Mesothelial cell of epicardium (in vitro differentiated cells): ENCODE data around the gene MMP28. TPM values are rescaled to one million over a fixed set of nuclear protein-coding genes. Genes with fewer than 3 reads are reported as not detected.

Source experiments
- DNase-seq, 2 experiments: peaks; one replicate each; pipeline ENCODE4 v3.0.0; 2021; ENCODE audit warnings: low spot score in 2 of 2; ENCODE audit not compliant: unreplicated experiment in 2 of 2
- H3K27ac Mint-ChIP-seq: 2 replicates; pipeline ENCODE4 v1.8.0; 2021; ENCODE audit warnings: mixed read lengths
- H3K27me3 Mint-ChIP-seq: 2 replicates; pipeline ENCODE4 v1.8.0; 2021; ENCODE audit warnings: low read depth, mixed read lengths
- H3K36me3 Mint-ChIP-seq: 2 replicates; pipeline ENCODE4 v1.8.0; 2021; ENCODE audit warnings: mixed read lengths
- H3K4me1 Mint-ChIP-seq: 2 replicates; pipeline ENCODE4 v1.8.0; 2021; ENCODE audit warnings: mixed read lengths
- H3K4me3 Mint-ChIP-seq: 2 replicates; pipeline ENCODE4 v1.8.0; 2021; ENCODE audit warnings: mild to moderate bottlenecking, moderate library complexity, mixed read lengths
- H3K9me3 Mint-ChIP-seq: 2 replicates; pipeline ENCODE4 v1.8.0; 2021; ENCODE audit warnings: mixed read lengths
- CTCF ChIP-seq: fragments of 200-600 bp; sonication (generic); IDR thresholded peaks from one replicate; pipeline ENCODE4 v1.5.0; 2021; ENCODE audit warnings: antibody characterized with exemption; ENCODE audit not compliant: unreplicated experiment
- total RNA-seq: library from RNA; stranded (reverse); gene quantifications from 3 replicates; pipeline ENCODE4 v1.2.1, GENCODE V29; 2021

Gene MMP28
- total RNA-seq, 1 donor from 2014 or later: 0.34 TPM

GRCh38 chr17:35742496-35742895 lies 52.9 kb downstream of the MMP28 start:
- no peak overlapping the region for H3K4me3 Mint-ChIP-seq

GRCh38 chr17:35740997-35741931 lies 54.2 kb downstream of the MMP28 start:
- DNase-seq: no peak
- Mint-ChIP-seq H3K4me3 (peak overlapping the region; percentile 36), H3K36me3 (no peaks in the 10 kb centered on the region), H3K9me3 (no peaks in the 10 kb centered on the region), H3K27me3 (peaks cover 47% of the 10 kb centered on the region), H3K4me1 (peaks cover 5% of the 10 kb centered on the region), H3K27ac (no peak overlapping the region)
- TF ChIP-seq CTCF: no peak

More at GRCh38 chr17:35742496-35742895, 52.9 kb downstream of the MMP28 start:
- H3K27me3 Mint-ChIP-seq: peaks cover 51% of the 10 kb centered on the region
- H3K4me1 Mint-ChIP-seq: peaks cover 5% of the 10 kb centered on the region
- H3K36me3 Mint-ChIP-seq: no peaks in the 10 kb centered on the region
- H3K9me3 Mint-ChIP-seq: no peaks in the 10 kb centered on the region
- DNase-seq: no peak
- TF ChIP-seq CTCF: no peak
- H3K27ac Mint-ChIP-seq: no peak overlapping the region

- Mint-ChIP-seq H3K27ac (no peak overlapping the region), H3K9me3 (no peaks in the 10 kb centered on the region), H3K36me3 (no peaks in the 10 kb centered on the region), H3K4me3 (no peak overlapping the region), H3K27me3 (peaks cover 41% of the 10 kb centered on the region), H3K4me1 (peaks cover 5% of the 10 kb centered on the region)
- DNase-seq: no peak
- no peak for TF ChIP-seq CTCF
These were observed 55.2 kb downstream of the MMP28 start for GRCh38 chr17:35740216-35740615.

- no peak for DNase-seq
- no peak for TF ChIP-seq CTCF
- peaks cover 3% of the 10 kb centered on the region for H3K4me1 Mint-ChIP-seq
- H3K27me3 Mint-ChIP-seq: peaks cover 33% of the 10 kb centered on the region
- H3K9me3 Mint-ChIP-seq: no peaks in the 10 kb centered on the region
- no peak overlapping the region for H3K27ac Mint-ChIP-seq
- H3K36me3 Mint-ChIP-seq: no peaks in the 10 kb centered on the region
- H3K4me3 Mint-ChIP-seq: no peak overlapping the region
These were observed 56.8 kb downstream of the MMP28 start for GRCh38 chr17:35738519-35739133.

- H3K27me3 Mint-ChIP-seq: peaks cover 18% of the 10 kb centered on the region
- no peak overlapping the region for H3K27ac Mint-ChIP-seq
- H3K36me3 Mint-ChIP-seq: no peaks in the 10 kb centered on the region
- no peak for DNase-seq
- H3K4me3 Mint-ChIP-seq: no peak overlapping the region
- TF ChIP-seq CTCF: no peak
- peaks cover 8% of the 10 kb centered on the region for H3K4me1 Mint-ChIP-seq
- no peaks in the 10 kb centered on the region for H3K9me3 Mint-ChIP-seq
These were observed 59.2 kb downstream of the MMP28 start for GRCh38 chr17:35736236-35736635.
